GM10266 (cell line): Measurements from ENCODE around the gene CNGA1.
A peak's percentile ranks its signal among the peaks of the same experiment; 100 is the strongest.

Experiments used
- DNase-seq: peaks from one replicate; pipeline ENCODE4 v3.0.0; 2012; ENCODE audit errors: extremely low spot score
- TF ChIP-seq, protein P1 (sequence below): IDR thresholded peaks from 2 replicates; pipeline ENCODE4 v1.5.1; 2012; ENCODE audit warnings: mild to moderate bottlenecking, low read depth; ENCODE audit not compliant: control insufficient read depth, insufficient read depth; ENCODE audit errors: missing control alignments

The CNGA1 gene

DNA sequence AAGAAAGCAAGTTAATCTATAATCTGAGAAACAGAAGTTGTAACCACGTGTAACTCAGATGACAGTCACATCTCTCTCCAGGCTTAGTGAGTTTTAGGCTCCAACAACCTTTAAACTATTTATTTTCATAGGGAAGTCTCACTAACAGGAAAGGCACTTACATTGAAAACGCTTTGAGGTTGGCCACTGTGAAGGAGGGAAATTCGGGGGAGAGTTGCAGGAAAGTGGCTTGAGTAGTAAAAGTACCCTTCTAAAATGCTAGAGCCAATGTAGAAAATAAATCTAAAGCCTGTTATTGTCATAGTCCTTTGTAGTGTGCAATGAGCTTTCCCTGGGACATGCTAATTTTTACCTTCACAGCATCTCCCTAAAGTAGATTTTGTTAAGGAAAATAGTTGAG is 101.1 kb downstream of the CNGA1 start:
- no peak for DNase-seq
- TF ChIP-seq, protein P1, sequence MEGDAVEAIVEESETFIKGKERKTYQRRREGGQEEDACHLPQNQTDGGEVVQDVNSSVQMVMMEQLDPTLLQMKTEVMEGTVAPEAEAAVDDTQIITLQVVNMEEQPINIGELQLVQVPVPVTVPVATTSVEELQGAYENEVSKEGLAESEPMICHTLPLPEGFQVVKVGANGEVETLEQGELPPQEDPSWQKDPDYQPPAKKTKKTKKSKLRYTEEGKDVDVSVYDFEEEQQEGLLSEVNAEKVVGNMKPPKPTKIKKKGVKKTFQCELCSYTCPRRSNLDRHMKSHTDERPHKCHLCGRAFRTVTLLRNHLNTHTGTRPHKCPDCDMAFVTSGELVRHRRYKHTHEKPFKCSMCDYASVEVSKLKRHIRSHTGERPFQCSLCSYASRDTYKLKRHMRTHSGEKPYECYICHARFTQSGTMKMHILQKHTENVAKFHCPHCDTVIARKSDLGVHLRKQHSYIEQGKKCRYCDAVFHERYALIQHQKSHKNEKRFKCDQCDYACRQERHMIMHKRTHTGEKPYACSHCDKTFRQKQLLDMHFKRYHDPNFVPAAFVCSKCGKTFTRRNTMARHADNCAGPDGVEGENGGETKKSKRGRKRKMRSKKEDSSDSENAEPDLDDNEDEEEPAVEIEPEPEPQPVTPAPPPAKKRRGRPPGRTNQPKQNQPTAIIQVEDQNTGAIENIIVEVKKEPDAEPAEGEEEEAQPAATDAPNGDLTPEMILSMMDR: no peak

DNA sequence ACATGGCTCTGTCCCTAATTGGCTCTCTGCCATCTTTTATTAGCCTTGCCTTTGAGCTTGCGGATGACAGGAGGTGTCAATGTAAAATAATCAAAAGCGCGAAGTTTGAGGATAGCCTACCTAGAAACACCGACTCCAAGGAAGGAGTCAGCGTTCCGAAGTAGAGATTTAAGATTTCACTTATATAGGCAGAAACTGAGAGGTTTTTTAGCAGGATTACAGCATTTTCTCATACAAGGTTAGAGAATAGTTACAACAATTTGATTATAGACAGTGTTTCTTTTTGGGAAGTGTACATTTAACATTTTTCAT is 101.6 kb downstream of the CNGA1 start:
- DNase-seq: no peak
- TF ChIP-seq, protein P1: no peak

DNA sequence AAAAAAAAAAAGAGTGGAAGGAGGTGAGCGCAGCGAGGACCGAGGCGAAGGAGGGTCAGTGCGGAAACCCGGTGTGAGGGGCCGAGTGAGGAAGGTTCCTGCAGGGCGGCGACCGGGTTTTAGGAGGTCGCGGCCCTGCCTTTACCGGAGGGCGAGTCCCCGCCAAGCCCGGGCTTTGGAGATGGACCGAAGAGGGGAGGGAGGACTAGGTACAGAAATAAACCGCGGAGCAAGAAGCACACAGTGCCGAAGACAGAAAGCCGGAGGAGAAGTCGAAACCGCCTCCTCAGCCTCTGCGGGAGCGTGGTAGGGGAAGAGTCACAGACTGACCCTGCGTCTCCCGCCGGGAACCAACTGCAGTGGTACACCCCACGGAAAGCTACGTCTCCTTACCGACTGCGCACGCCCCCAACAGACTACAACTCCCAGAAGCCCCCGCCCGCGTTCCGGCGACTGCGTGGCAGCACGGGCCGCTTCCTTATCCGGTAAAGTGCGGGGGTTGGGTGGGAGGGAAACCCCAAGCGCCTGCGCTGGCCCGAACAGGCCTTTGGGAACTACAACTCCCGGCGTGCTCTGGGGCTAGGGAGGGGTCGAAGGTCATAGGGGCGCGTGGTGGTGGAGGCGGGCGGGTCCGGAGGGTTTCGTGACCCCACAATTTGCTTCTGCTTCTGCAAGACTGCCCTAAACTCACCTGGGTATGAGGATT is 102.1 kb downstream of the CNGA1 start, which contains the start of gene NFXL1:
Gene NFXL1 (minus strand): TSS at position 364 of the 706 bp plus-strand sequence. CDS start 380 bp downstream, outside the sequence.
- TF ChIP-seq, protein P1: no peak
- peak; percentile 89 for DNase-seq

DNA sequence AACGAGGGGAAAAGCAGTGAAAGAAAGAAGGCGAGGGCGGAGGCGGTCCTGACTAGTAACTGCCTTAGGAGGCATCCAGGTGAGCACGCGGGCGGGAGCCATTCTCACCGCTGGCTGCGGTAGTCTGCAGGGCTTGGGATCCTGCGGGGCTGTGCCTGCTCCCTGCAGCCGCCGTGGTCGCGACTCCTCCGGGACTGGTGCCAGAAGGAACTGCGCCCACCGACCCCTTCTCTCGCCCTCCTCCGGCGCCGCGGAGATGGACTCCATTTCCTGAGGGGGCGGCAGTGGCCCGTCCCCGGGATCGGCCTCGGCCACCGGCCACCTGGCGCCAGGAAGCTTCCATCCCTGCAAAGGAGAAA is 102.6 kb downstream of the CNGA1 start:
- TF ChIP-seq, protein P1: no peak
- DNase-seq: no peak

DNA sequence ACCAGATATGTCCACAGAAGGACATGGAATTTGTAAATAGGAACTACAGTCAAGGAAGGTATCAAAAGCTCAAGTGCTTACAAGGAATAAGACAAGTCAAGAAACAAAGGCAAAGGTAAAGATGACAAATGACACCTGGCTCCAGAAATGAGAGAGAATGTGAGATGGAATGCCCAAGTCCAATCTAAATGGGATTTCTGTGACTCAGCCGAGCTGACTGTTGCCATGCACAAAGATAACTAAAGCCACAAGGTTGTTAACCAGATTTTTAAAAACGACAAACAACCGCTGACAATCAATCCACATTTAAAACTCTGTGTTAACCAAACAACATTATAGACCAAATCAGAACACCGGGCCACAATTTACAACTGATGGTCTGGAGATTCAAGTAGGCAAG is 103.2 kb downstream of the CNGA1 start:
- TF ChIP-seq, protein P1: no peak
- no peak for DNase-seq

DNA sequence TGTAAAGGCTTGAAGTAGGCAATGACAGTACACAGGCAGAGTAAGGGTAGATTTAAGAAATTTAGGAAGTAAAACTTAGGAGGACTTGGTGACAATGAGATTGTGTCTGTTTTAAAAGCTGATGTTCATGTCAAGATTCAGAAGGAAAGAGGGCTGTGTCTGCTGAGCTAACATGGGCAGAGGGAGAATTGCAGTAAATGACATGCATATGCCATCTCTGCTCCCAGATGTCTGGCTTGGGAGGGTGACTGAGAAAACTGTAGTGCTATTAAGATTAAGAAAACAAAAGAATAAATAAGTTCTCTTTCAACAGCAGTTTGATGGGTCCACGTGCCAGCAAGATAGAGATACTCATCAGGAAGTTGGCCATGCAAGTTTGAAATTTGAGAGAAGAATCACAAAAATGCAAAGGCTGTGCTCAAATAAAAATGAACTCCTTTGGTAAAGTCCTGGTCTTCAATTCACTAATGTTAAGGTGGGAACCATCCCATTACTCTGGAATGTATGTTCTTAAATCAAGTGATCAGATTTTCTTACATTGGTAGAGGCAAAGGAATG is 109.3 kb downstream of the CNGA1 start:
- TF ChIP-seq, protein P1: no peak
- no peak for DNase-seq

DNA sequence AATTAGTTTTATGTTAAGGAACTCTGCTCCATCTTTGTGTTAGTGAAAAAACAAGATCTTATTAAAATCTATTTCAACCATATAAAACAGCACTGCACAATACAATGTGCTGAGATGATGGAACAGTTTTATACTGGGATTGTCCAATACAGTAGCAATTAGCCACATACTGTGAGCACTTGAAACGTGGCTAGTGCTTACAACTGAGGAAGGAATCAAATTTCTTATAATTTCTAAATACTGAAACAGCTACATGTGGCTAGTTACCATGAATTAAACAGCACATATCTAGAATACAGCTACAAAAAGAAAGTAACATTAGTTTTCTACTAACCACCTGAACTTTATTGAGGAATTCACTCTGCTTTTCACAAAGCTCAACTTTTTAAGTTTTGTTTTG is 116.8 kb downstream of the CNGA1 start:
- DNase-seq: no peak
- TF ChIP-seq, protein P1: no peak
